ENCODE data around the gene CPNE8.

Gene CPNE8

GRCh38 chr12:38892976-38893375 is 12.4 kb downstream of the CPNE8 start:
- no peak overlapping the region for H3K18ac ChIP-seq (ENCODE audit: low read length)
- peaks cover 0 to 2% of the 10 kb centered on the region in 2 donors for H3K9me3 ChIP-seq (replicated peaks in 1 of 2; ENCODE audit: control insufficient read depth in 2 of 2, insufficient read depth in 1 of 2, low read depth in 1 of 2, low read length in 2 of 2)
- no peak overlapping the region for H3K27ac ChIP-seq (replicated peaks; ENCODE audit: low read length)
- no peaks in the 10 kb centered on the region for H3K4me1 ChIP-seq (ENCODE audit: control insufficient read depth in 2 of 2, insufficient read depth in 1 of 2, low read depth in 1 of 2, low read length in 2 of 2)
- no peaks in the 10 kb centered on the region for H3K36me3 ChIP-seq (replicated peaks in 1 of 2; ENCODE audit: control insufficient read depth in 2 of 2, insufficient read depth in 2 of 2, low read length in 2 of 2)
- H2AFZ ChIP-seq (ENCODE audit: low read length), result no peak overlapping the region
- H2BK5ac ChIP-seq (ENCODE audit: low read length), result no peak overlapping the region
- H3K14ac ChIP-seq (ENCODE audit: low read length), result no peak overlapping the region
- H4K91ac ChIP-seq (ENCODE audit: low read depth, low read length, poor library complexity), result no peak overlapping the region
- H2BK15ac ChIP-seq (ENCODE audit: low read length), result no peak overlapping the region
- no peaks in the 10 kb centered on the region for H3K27me3 ChIP-seq (ENCODE audit: control insufficient read depth in 3 of 3, insufficient read depth in 3 of 3, low read depth in 1 of 3, low read length in 3 of 3)
- no peaks in the 10 kb centered on the region for H3K79me1 ChIP-seq (ENCODE audit: low read depth, low read length)
- no peak overlapping the region for H3K4me3 ChIP-seq (ENCODE audit: low read length in 2 of 2)
- H2BK120ac ChIP-seq (ENCODE audit: low read depth, low read length), result no peak overlapping the region
- H3K4ac ChIP-seq (ENCODE audit: low read length), result no peak overlapping the region
- H3K9ac ChIP-seq (ENCODE audit: low read depth, low read length, poor library complexity), result no peak overlapping the region
- no peak overlapping the region for H3K23ac ChIP-seq (ENCODE audit: low read depth, low read length, poor library complexity)
- no peak overlapping the region for H3K4me2 ChIP-seq (ENCODE audit: insufficient read depth, low read length, poor library complexity, severe bottlenecking)
- no peak overlapping the region for H4K8ac ChIP-seq (ENCODE audit: low read depth, low read length)
- no peak overlapping the region for H2AK5ac ChIP-seq (ENCODE audit: low read depth, low read length)
- DNase-seq (ENCODE audit: low spot score), result no peak
- H2BK12ac ChIP-seq (ENCODE audit: low read length), result no peak overlapping the region

GRCh38 chr12:38892087-38892786 is 13.2 kb downstream of the CPNE8 start:
- no peaks in the 10 kb centered on the region for H3K27me3 ChIP-seq (ENCODE audit: control insufficient read depth in 3 of 3, insufficient read depth in 3 of 3, low read depth in 1 of 3, low read length in 3 of 3)
- H3K79me1 ChIP-seq (ENCODE audit: low read depth, low read length), result no peaks in the 10 kb centered on the region
- H2AK5ac ChIP-seq (ENCODE audit: low read depth, low read length), result no peak overlapping the region
- DNase-seq (ENCODE audit: low spot score), result no peak
- no peaks in the 10 kb centered on the region for H3K36me3 ChIP-seq (replicated peaks in 1 of 2; ENCODE audit: control insufficient read depth in 2 of 2, insufficient read depth in 2 of 2, low read length in 2 of 2)
- H3K4me1 ChIP-seq (ENCODE audit: control insufficient read depth in 2 of 2, insufficient read depth in 1 of 2, low read depth in 1 of 2, low read length in 2 of 2), result no peaks in the 10 kb centered on the region
- H2AFZ ChIP-seq (ENCODE audit: low read length), result no peak overlapping the region
- no peak overlapping the region for H3K4me3 ChIP-seq (ENCODE audit: low read length in 2 of 2)
- H3K14ac ChIP-seq (ENCODE audit: low read length), result no peak overlapping the region
- H4K91ac ChIP-seq (ENCODE audit: low read depth, low read length, poor library complexity), result no peak overlapping the region
- no peak overlapping the region for H3K9ac ChIP-seq (ENCODE audit: low read depth, low read length, poor library complexity)
- H3K27ac ChIP-seq (replicated peaks; ENCODE audit: low read length), result no peak overlapping the region
- no peak overlapping the region for H4K8ac ChIP-seq (ENCODE audit: low read depth, low read length)
- H3K23ac ChIP-seq (ENCODE audit: low read depth, low read length, poor library complexity), result no peak overlapping the region
- no peak overlapping the region for H2BK5ac ChIP-seq (ENCODE audit: low read length)
- WGBS, 2 donors (ENCODE audit: extremely low coverage in 2 of 2, insufficient read length in 2 of 2, insufficient replicate concordance in 1 of 2), result no CpG with 5 or more reads among the region's 4 CpGs
- no peak overlapping the region for H3K4ac ChIP-seq (ENCODE audit: low read length)
- no peak overlapping the region for H2BK15ac ChIP-seq (ENCODE audit: low read length)
- no peak overlapping the region for H3K18ac ChIP-seq (ENCODE audit: low read length)
- H3K9me3 ChIP-seq (replicated peaks in 1 of 2; ENCODE audit: control insufficient read depth in 2 of 2, insufficient read depth in 1 of 2, low read depth in 1 of 2, low read length in 2 of 2), result peaks cover 0 to 2% of the 10 kb centered on the region in 2 donors
- no peak overlapping the region for H2BK120ac ChIP-seq (ENCODE audit: low read depth, low read length)
- no peak overlapping the region for H2BK12ac ChIP-seq (ENCODE audit: low read length)
- no peak overlapping the region for H3K4me2 ChIP-seq (ENCODE audit: insufficient read depth, low read length, poor library complexity, severe bottlenecking)

- H2BK12ac ChIP-seq (ENCODE audit: low read length), result no peak overlapping the region
- H3K9ac ChIP-seq (ENCODE audit: low read depth, low read length, poor library complexity), result no peak overlapping the region
- no peak overlapping the region for H3K4ac ChIP-seq (ENCODE audit: low read length)
- no peak overlapping the region for H2BK15ac ChIP-seq (ENCODE audit: low read length)
- H3K18ac ChIP-seq (ENCODE audit: low read length), result no peak overlapping the region
- no peak overlapping the region for H4K8ac ChIP-seq (ENCODE audit: low read depth, low read length)
- H3K4me1 ChIP-seq (ENCODE audit: control insufficient read depth in 2 of 2, insufficient read depth in 1 of 2, low read depth in 1 of 2, low read length in 2 of 2), result no peaks in the 10 kb centered on the region
- H3K4me3 ChIP-seq (ENCODE audit: low read length in 2 of 2), result no peak overlapping the region
- no peak overlapping the region for H3K27ac ChIP-seq (replicated peaks; ENCODE audit: low read length)
- no peak overlapping the region for H2BK120ac ChIP-seq (ENCODE audit: low read depth, low read length)
- H2AFZ ChIP-seq (ENCODE audit: low read length), result no peak overlapping the region
- H3K27me3 ChIP-seq (ENCODE audit: control insufficient read depth in 3 of 3, insufficient read depth in 3 of 3, low read depth in 1 of 3, low read length in 3 of 3), result no peaks in the 10 kb centered on the region
- no peak overlapping the region for H3K23ac ChIP-seq (ENCODE audit: low read depth, low read length, poor library complexity)
- H3K36me3 ChIP-seq (replicated peaks in 1 of 2; ENCODE audit: control insufficient read depth in 2 of 2, insufficient read depth in 2 of 2, low read length in 2 of 2), result no peaks in the 10 kb centered on the region
- no peak overlapping the region for H4K91ac ChIP-seq (ENCODE audit: low read depth, low read length, poor library complexity)
- no CpG with 5 or more reads among the region's 1 CpG for WGBS, 2 donors (ENCODE audit: extremely low coverage in 2 of 2, insufficient read length in 2 of 2, insufficient replicate concordance in 1 of 2)
- H2BK5ac ChIP-seq (ENCODE audit: low read length), result no peak overlapping the region
- H2AK5ac ChIP-seq (ENCODE audit: low read depth, low read length), result no peak overlapping the region
- DNase-seq (ENCODE audit: low spot score), result no peak
- peaks cover 0 to 2% of the 10 kb centered on the region in 2 donors for H3K9me3 ChIP-seq (replicated peaks in 1 of 2; ENCODE audit: control insufficient read depth in 2 of 2, insufficient read depth in 1 of 2, low read depth in 1 of 2, low read length in 2 of 2)
- no peak overlapping the region for H3K4me2 ChIP-seq (ENCODE audit: insufficient read depth, low read length, poor library complexity, severe bottlenecking)
- H3K79me1 ChIP-seq (ENCODE audit: low read depth, low read length), result no peaks in the 10 kb centered on the region
- no peak overlapping the region for H3K14ac ChIP-seq (ENCODE audit: low read length)
Observed at GRCh38 chr12:38890102-38890855, 15.1 kb downstream of the CPNE8 start.

- H3K9me3 ChIP-seq (replicated peaks in 1 of 2; ENCODE audit: control insufficient read depth in 2 of 2, insufficient read depth in 1 of 2, low read depth in 1 of 2, low read length in 2 of 2), result peaks cover 0 to 2% of the 10 kb centered on the region in 2 donors
- no peak overlapping the region for H2AK5ac ChIP-seq (ENCODE audit: low read depth, low read length)
- no peak for DNase-seq (ENCODE audit: low spot score)
- H2BK12ac ChIP-seq (ENCODE audit: low read length), result no peak overlapping the region
- H3K27ac ChIP-seq (replicated peaks; ENCODE audit: low read length), result no peak overlapping the region
- H3K4me1 ChIP-seq (ENCODE audit: control insufficient read depth in 2 of 2, insufficient read depth in 1 of 2, low read depth in 1 of 2, low read length in 2 of 2), result no peaks in the 10 kb centered on the region
- H2AFZ ChIP-seq (ENCODE audit: low read length), result no peak overlapping the region
- no peaks in the 10 kb centered on the region for H3K36me3 ChIP-seq (replicated peaks in 1 of 2; ENCODE audit: control insufficient read depth in 2 of 2, insufficient read depth in 2 of 2, low read length in 2 of 2)
- H3K4ac ChIP-seq (ENCODE audit: low read length), result no peak overlapping the region
- H3K9ac ChIP-seq (ENCODE audit: low read depth, low read length, poor library complexity), result no peak overlapping the region
- H3K4me3 ChIP-seq (ENCODE audit: low read length in 2 of 2), result no peak overlapping the region
- H3K4me2 ChIP-seq (ENCODE audit: insufficient read depth, low read length, poor library complexity, severe bottlenecking), result no peak overlapping the region
- H3K79me1 ChIP-seq (ENCODE audit: low read depth, low read length), result no peaks in the 10 kb centered on the region
- H2BK5ac ChIP-seq (ENCODE audit: low read length), result no peak overlapping the region
- no peak overlapping the region for H2BK120ac ChIP-seq (ENCODE audit: low read depth, low read length)
- H3K27me3 ChIP-seq (ENCODE audit: control insufficient read depth in 3 of 3, insufficient read depth in 3 of 3, low read depth in 1 of 3, low read length in 3 of 3), result no peaks in the 10 kb centered on the region
- H4K91ac ChIP-seq (ENCODE audit: low read depth, low read length, poor library complexity), result no peak overlapping the region
- no peak overlapping the region for H2BK15ac ChIP-seq (ENCODE audit: low read length)
- WGBS, 2 donors (ENCODE audit: extremely low coverage in 2 of 2, insufficient read length in 2 of 2, insufficient replicate concordance in 1 of 2), result no CpG with 5 or more reads among the region's 5 CpGs
- H4K8ac ChIP-seq (ENCODE audit: low read depth, low read length), result no peak overlapping the region
- no peak overlapping the region for H3K23ac ChIP-seq (ENCODE audit: low read depth, low read length, poor library complexity)
- H3K14ac ChIP-seq (ENCODE audit: low read length), result no peak overlapping the region
- no peak overlapping the region for H3K18ac ChIP-seq (ENCODE audit: low read length)
Observed at GRCh38 chr12:38889297-38889815, 16.0 kb downstream of the CPNE8 start.
